Body of pancreas (tissue), 4 donors: ENCODE results near the gene UBR4.

ENCODE experiments used
- CTCF ChIP-seq, 7 experiments: fragments of 450-650 bp in 4 of 7; fragments of 200-600 bp in 3 of 7; sonication (generic) in 3 of 7; IDR thresholded peaks; one replicate each; pipeline ENCODE4 v1.5.1; 2016 to 2019; ENCODE audit warnings: antibody characterized with exemption in 7 of 7
- POLR2A ChIP-seq, 3 donors: fragments of 450-650 bp; IDR thresholded peaks; one replicate each; pipeline ENCODE4 v1.6.1; 2016; ENCODE audit warnings: antibody characterized with exemption in 3 of 3, mild to moderate bottlenecking in 2 of 3

- no peak for TF ChIP-seq POLR2A (IDR thresholded peaks at IDR 0.05)
- TF ChIP-seq CTCF (IDR thresholded peaks at IDR 0.05) = no peak
Observed at GRCh38 chr1:19254416-19254815, 44.4 kb upstream of the UBR4 start.
